GM18498 (cell line): ENCODE measurements around the gene UBAP2.

Experiments
- ATAC-seq: cut with Tn5 transposase; IDR thresholded peaks from one replicate; pipeline ENCODE4 v1.9.1; 2021; ENCODE audit warnings: mild to moderate bottlenecking, moderate library complexity; ENCODE audit not compliant: unreplicated experiment

The UBAP2 gene

GRCh38 chr9:33884856-33885701, 163.6 kb downstream of the UBAP2 start:
- ATAC-seq = no peak

- ATAC-seq = no peak
Measured at GRCh38 chr9:33881635-33882034, 167.1 kb downstream of the UBAP2 start.

- ATAC-seq = no peak
Measured at GRCh38 chr9:33880211-33881089, 168.2 kb downstream of the UBAP2 start.

GRCh38 chr9:33878691-33879366, 169.9 kb downstream of the UBAP2 start:
- ATAC-seq = no peak

- no peak for ATAC-seq
Measured at GRCh38 chr9:33877727-33878489, 170.8 kb downstream of the UBAP2 start.
